GM20431 (cell line): ENCODE data around the gene C2CD4C.
"Not testable (repeated sequence)": the region's sequence is repeated elsewhere in the genome, so short reads cannot be mapped to it uniquely, and the experiment has no call there.

ENCODE experiments used
- in situ Hi-C: fragments of 300-500 bp; cut with MseI, MboI; formaldehyde crosslinking; loops from one replicate; pipeline ENCODE4 v1.15.0; 2020; ENCODE audit warnings: low sequenced_read_pairs; ENCODE audit not compliant: unreplicated experiment

Gene C2CD4C

DNA sequence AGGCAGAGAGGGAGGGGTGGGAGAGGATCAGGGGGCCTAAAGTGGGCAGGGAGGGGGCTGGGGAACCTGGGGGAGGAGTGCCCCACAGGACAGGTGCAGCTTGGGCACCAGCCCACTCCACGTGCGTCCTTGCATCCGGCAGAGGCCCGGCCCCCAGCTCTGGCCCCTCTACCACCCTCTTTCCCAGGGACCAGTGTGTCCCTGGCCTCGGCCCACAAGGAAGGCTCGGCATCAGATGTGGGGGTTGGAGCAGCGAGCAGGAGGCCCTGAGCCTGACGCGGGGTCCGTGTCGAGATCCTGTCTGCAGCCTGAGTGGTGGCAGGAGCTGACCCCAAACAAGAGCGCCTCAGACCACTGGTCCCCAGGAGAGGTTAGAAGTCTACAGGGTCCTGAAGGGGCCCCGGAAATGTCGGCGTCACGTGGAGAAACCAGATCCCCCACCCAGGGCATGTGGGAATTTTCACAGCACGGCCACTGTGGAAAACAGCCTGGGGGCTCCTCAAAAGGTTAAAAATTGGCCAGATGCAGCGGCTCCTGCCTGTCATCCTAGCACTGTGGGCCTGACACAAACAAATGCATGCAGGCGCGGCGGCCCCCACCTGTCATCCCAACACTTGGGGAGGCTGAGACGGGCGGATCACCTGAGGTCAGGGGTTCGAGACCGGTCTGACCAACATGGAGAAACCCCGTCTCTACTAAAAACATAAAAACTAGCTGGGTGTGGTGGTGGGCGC lies 30.4 kb upstream of the C2CD4C start:
- in situ Hi-C loops = no loop called here

DNA sequence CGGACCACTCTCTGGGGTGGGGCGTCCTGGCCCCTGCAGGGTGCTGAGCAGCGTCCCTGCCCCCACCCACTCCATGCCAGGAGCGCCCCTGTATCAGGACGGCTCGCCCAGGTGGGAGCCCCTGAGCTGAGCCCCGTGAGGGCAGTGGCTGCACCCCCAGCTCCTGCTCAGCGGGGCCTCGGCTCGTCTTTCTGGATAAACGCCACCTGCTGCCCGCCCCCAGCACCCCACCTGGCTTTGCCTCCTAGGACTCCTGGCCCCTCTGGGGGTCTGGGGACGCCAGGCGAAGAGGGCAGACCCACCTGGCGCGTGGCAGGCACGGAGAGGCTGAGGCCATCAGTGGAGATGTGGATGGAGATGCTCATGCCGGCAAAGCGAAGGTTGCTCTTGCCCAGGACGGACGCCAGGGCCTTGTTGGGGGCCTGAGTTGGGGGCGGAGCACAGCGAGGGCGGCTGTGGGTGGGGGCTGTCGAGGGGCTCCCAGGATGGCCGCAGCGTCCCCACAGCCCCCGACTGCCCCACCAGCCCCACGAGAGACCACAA lies 29.5 kb upstream of the C2CD4C start:
- in situ Hi-C loops = no loop called here

DNA sequence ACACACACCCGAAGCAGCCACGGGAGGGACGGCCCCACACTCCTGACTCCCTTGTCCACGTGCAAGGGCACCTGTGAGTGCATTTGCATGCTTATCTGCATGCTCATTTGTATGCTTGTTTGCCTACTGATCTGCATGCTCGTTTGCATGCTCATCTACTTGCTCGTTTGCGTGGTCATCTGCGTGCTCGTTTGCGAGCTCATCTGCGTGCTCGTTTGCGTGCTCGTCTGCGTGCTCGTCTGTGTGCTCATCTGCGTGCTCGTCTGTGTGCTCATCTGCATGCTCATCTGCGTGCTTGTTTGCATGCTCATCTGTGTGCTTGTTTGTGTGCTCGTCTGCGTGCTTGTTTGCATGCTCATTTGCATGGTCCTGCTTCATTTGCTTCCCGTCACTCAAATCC lies 28.1 kb upstream of the C2CD4C start:
- in situ Hi-C loops = no loop called here

DNA sequence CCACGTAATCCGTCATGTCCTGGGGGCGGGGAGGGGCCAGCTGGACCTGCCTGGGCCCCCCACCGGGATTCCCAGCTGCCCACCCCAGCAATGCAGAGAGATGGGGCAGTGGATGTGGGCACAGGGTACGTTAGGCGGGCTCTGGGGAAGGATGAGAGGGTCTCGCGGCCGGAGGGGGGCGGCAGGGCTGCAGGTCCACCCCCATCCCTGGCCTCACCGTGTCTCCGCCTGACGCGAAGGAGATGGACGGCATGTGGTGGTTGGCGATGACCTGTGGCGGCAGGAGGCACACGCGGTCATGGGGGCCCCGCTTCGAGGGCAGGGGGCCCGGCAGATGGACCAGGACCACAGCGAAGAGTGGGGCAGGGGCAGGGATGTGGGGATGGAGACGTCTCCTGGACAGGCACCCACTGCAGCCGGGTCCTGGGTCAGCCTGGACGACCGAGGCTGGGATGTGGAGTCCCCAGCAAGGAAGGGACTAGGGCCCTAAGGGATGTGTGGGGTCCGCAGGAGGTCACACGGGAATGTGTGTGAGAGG lies 27.5 kb upstream of the C2CD4C start:
- in situ Hi-C loops = no loop called here

DNA sequence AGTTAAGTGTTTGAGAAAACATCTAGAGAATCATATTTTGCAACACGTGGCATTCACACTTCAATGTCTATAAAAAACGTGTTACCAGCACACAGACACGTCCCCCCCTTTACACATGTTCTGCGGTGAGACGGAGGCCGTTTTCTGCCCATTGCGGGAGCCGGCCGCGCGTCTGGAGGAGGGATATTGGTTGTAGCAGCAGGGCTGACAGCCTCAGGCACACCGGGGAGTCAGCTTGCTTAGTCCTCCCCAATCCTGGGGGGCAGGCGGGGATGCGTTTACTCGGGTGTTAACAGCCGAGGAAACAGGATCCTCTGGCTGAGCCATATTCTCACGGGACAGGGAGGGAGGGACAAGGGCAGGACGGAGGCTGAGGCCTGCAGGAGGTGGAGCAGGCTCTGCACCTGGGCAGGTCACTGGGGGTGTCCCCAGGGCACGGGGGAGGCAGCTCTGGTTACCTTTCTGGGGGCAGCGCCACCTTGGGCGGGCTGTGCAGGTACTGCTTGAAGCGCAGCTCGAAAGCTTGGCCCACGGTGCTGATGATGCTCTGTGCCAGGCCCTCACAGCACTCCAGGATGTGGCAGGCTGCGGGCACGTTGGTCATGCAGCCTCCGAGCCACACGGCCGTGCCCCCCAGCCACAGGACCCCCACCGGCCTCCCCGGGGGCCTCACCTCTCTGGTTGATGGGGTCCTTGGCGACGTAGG lies 26.9 kb upstream of the C2CD4C start:
- in situ Hi-C loops = no loop called here

DNA sequence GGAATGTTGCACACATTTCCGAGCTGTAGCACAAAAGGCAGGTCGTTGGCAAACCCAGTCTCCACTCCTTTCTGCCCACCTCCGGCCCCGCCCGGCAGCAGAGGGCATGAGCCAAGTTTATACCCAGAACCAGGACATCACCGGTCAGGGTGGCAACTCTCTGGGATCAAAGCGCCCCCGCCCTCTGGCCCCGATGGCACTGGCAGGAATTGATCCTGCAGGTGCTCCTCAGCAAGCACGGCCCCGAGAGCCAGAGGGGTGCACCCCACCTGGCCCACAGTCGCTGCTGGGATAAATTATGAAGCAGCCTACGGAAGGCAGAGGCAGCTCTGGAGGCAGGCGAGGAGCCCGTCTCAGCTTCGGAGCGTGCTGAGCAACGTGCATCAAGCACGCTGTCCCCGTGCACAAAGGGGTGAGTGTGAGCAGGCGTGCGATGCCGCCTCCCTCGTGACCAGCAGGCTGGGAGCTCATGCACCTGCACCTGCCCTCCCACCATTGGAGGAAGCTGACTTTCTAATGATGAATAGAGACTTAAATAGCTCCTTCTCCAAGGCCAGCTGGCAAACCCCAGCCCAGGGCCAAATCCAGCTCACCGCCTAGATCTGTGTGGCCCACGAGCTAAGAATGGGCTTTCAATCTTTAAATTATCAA lies 26.2 kb upstream of the C2CD4C start:
- in situ Hi-C loops = no loop called here

DNA sequence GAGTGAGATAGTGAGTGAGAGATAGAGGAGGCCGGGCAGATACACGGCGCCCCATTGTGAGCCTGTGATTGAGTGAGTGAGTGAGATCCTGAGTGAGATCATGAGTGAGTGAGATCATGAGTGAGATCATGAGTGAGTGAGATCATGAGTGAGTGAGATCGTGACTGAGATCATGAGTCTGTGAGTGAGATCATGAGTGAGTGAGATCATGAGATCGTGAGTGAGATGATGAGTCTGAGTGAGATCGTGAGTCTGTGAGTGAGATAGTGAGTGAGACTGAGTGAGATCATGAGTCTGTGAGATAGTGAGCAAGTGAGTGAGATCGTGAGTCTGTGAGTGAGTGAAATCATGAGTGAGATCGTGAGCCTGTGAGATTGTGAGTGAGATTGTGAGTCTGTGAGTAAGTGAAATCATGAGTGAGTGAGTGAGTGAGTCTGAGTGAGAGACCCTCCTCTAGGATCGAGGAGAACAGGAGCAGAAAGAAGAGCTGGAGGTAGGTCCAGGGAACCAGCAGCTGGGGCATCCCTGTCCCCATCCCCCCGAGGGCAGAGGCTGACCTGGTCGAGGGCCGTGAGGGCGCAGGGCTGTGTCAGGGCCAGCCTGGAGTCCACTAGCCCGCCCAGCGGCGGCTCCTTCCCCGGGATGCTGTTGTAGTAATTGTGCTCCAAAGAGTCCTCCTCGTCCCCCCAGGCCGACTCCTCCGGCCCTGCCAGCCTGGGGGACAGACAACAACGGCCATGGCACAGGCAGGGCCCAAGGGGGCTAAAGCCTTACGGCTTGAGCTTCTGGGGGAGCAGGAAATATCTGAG lies 25.4 kb upstream of the C2CD4C start:
- in situ Hi-C loops = no loop called here

DNA sequence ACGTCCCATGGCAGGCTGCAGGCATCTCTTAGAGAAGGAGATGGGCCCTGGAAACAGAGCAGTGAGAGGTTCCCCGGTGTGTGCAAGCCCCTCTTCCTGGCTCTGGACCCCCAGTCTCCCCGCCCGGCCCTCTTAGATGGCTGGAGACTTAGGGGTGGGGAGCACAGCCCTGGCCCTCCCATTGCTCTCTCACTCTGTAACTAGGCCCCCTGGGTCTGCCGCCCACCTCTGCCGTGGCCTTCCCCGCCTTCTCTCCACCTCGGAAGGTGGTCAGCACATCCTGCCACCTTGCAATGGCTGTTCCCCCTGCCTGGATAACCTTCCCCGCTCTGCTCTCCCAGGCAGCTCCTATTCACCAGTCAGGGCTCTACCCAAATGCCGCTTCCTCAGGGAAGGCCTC lies 21.8 kb upstream of the C2CD4C start:
- in situ Hi-C loops = no loop called here

DNA sequence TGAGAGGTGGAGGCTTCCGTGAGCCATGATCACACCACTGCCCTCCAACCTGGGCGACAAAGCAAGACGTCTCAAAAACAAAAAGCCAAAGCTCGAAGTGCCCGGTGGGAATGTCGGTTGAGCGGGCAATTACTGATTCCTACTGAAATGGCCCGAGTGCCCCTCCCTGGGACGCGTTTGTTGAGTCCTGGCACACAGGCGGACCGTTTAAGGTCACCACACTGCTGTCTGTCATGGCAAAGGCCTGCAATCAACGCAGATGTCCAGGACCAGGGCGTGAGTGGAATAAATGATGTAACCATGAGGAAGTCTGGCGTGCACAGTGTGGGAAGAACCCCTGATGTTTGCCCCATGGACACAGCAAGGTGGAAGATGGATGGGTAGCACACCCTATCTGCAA lies 19.2 kb upstream of the C2CD4C start:
- in situ Hi-C loops = no loop called here

DNA sequence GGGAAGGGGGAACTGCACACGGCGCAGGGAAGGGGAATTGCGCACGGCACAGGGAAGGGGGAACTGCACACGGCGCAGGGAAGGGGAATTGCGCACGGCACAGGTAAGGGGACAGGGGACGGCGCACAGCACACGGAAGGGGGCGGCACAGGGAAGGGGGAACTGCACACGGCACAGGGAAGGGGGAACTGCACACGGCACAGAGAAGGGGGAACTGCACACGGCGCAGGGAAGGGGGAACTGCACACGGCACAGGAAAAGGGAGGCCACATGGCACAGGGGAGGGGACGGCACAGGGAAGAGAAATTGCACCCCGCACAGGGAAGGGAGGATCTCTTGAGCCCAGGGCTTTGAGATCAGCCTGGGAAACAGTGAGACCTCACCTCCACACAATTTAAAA lies 18.7 kb upstream of the C2CD4C start:
- in situ Hi-C loops = not testable (repeated sequence)

DNA sequence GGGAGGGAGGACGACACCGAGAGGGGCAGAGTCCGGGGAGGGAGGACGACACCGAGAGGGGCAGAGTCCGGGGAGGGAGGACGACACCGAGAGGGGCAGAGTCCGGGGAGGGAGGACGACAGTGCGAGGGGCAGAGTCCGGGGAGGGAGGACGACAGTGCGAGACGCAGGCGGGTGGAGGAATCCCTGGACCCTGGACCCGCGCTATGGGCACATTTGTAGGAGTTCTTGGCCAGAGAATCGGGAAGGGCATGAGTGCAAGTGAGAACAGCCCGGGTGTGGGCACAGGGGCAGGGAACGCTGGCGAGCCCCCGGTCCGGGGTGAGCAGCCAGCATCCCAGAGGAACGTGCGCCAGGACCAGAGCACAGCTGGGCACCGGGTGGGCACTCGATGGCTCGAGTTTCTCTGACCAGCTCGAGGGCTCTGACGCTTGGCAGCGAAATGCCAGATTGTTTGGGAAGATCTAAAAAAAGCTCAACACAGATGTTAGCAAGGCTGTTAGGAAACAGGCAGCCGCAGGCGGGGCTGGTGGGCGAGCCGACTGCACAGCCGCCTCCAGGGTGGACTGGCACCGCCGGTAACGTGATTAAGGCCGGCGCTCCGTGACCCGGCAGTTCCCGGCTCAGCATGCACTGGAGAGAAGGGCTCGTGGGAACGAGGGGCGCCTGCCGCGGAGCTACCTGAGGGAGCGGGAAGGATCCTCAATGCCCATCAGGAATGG lies 17.9 kb upstream of the C2CD4C start:
- in situ Hi-C loops = no loop called here

DNA sequence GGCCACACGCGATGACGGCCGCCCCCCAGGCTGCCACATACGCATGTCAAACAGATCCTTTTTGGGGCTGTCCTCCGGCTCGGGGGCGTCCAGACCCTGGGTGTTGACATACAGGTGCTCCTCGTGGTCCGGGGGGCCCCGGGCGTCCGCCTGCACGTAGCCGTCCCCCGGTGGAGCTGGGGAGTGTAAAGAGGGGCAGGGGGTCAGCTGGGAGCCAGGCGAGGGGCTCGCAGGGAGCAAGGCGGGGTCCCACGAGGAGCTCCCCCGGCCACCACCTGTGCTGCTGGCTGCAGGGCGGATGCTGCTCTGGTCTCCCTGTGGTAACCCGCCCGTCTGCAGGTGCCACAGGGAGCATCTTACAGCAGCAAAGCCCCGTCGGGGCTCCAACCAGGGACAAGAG lies 16.1 kb upstream of the C2CD4C start:
- in situ Hi-C loops = no loop called here

DNA sequence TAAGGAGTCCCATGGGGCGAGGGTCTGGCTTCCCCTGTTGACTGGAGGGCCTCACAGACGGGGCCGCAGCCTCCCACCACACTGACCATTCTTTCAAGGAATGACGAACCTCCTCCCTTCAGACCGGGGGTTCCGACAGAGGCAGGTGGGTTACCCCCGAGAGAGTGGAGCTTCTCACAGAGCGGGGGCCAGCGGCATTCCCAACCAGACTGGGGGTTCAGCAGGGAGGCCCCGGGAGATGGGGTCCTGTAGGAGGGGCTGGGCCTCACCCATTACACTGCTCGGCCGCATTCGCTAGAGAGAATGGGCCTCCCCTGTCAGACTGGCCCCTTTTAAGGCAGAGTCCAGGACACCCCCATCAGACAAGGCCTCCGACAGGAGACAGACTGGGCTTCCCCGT lies 15.6 kb upstream of the C2CD4C start:
- in situ Hi-C loops = no loop called here

DNA sequence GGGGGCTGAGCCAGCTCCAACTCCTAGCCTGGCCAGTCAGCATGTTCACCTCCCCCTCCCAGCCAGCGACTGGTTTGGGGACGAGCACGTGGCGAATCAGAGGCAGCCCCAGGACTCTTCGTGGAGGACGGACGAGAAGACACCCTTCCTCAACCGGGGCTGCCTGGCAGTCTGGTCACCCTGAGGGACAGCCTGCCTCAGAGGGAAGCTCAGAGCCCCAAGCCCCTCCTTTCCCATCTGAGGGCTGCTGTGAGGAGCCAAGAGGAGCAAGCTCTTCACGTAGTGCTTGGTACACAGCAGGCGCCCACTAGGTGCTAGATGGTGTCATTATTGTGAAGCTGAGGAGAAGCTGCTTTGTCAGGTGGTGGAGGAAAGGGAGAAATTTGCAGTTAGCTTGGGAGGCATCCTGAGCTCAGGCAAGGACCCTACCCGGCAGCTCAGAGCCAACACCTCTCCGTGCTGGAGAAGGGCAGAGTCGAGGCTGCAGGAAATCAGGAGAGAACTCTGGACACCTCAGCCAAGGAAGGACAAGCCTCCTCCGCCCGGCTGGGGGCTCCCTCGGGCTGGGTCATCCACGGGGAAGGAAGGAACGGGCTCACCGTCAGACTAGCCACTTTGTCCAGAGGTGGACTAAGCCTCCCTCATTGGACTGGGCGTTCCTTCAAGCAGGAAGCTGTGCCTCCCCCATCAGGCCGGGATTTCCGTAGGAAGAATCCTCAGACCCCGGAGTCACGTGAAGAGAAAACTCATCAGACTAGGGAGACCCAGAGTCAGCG lies 14.9 kb upstream of the C2CD4C start:
- in situ Hi-C loops = no loop called here

DNA sequence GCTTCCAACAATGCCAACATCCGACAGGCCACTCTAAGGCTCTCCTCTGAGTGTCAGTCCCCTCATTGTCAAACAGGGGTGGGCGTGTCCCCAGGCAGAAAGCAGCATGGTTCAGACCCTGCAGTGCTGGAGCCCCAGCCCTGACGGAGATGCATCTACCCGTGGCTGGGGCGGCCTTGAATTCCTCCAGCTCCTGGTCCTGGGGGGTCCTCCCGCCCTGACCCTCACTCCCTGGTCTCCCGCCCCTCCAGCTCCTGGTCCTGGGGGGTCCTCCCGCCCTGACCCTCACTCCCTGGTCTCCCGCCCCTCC lies 13.9 kb upstream of the C2CD4C start:
- in situ Hi-C loops = not testable (repeated sequence)

DNA sequence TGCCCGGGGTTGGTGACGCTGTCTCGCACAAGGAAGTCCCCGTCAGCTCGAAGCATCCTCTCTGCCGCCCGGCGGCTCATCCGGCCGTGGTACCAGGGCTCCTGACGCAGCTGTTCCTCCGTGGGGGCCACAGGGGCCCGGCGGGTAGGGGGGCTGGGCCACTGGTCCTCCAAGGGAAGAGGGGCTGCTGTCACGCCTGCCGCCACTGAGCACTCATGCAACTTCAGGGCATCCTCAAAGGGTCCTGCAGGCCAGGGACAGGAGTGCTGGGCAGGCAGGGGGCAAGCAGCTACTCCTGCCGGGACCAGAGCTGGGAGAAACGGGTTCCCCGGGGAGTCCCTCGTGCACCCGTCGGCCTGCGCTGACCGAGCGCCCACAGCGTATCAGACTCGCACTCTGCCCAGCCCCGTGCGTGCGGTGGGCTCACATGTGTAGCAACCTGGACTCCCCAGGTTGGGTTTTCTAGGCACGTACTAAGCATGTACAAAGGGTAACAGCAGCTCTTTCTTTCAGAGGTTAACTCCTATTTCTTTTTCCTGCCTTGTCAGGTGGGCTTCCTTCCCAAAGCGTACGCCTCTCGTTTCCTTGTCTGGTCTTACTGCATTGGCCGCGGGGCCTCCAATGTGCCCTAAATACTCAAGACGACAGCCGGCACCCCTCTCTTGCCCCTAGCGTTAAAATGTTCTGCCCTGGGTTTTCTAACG lies 13.4 kb upstream of the C2CD4C start:
- in situ Hi-C loops = no loop called here

DNA sequence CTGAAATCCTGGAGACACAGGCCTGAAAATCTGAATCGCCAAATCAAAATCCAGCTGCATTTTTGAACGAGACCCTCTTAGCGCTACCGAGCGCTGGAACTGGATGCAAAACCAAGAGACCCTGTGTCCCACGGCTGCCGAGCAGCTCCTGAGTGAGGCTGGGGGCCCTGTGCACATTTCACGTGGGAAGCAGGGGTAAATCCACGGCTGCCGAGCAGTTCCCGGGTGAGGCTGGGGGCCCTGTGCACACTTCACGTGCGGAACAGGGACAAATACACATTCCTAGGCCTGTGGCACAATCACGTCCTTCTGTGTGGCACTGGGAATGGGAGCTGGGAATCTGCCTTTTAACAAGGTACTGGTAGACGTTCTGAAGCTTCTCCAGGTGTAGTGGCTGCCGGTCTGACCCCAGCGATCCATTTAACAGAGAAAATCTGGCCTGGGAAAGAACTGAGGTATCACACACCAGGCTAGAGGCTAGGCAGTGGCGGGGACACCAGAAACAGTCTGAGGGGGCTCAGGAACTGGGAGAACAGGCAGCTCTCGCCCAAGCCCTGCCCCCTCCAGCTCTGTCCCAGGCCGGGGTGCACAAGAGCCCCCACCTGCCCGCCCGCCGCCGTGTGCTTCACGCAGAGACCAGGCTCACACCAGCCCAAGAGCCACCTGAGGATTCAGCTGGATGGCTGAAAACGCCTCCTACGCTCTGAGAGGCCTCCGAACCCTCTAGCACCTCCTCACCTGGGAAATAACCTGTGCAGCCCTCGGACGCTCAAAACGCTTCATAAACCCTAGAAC lies 11.0 kb upstream of the C2CD4C start:
- in situ Hi-C loops = no loop called here
